SJCRH30 (cell line): ENCODE measurements around the gene C6orf163. TPM values are rescaled to one million over a fixed set of nuclear protein-coding genes. Genes with fewer than 3 reads are reported as not detected.

Source experiments
- DNase-seq, 2 experiments: peaks; one replicate each; pipeline ENCODE4 v3.0.0-alpha.2; 2015 to 2020
- H3K27ac ChIP-seq: fragments of 250-450 bp; sonication (Bioruptor Pico); 2 replicates; pipeline ENCODE4 v1.5.1; 2020; ENCODE audit warnings: mild to moderate bottlenecking, moderate library complexity
- H3K27me3 ChIP-seq: fragments of 250-450 bp; sonication (Bioruptor Pico); 2 replicates; pipeline ENCODE4 v1.5.1; 2020; ENCODE audit warnings: mild to moderate bottlenecking, moderate library complexity
- H3K36me3 ChIP-seq: fragments of 250-450 bp; sonication (Bioruptor Pico); 2 replicates; pipeline ENCODE4 v1.5.1; 2020; ENCODE audit warnings: mild to moderate bottlenecking, moderate library complexity
- H3K4me1 ChIP-seq: fragments of 250-450 bp; sonication (Bioruptor Pico); 2 replicates; pipeline ENCODE4 v1.5.1; 2020; ENCODE audit warnings: mild to moderate bottlenecking, moderate library complexity
- H3K4me3 ChIP-seq: fragments of 250-450 bp; sonication (Bioruptor Pico); 2 replicates; pipeline ENCODE4 v1.5.1; 2020; ENCODE audit warnings: mild to moderate bottlenecking, moderate library complexity
- H3K9me3 ChIP-seq: fragments of 250-450 bp; sonication (Bioruptor Pico); replicated peaks from 2 replicates; pipeline ENCODE4 v1.5.1; 2020; ENCODE audit warnings: mild to moderate bottlenecking, moderate library complexity
- total RNA-seq: library from RNA; depleted of rRNA; stranded (reverse); fragments of >200 nt; shearing (Covaris generic); gene quantifications from 2 replicates; pipeline ENCODE4 v1.2.3, GENCODE V29; 2014

The C6orf163 gene
- total RNA-seq, 1 experiment from 2014 or later = 2.2 TPM

GRCh38 chr6:87341158-87341557 is 3.5 kb upstream of the C6orf163 start:
- no peaks in the 10 kb centered on the region for H3K27me3 ChIP-seq
- H3K4me1 ChIP-seq = peaks cover 6% of the 10 kb centered on the region; the same call in 1 of the 2 replicates
- no peak for DNase-seq
- H3K9me3 ChIP-seq = no peaks in the 10 kb centered on the region
- no peaks in the 10 kb centered on the region for H3K36me3 ChIP-seq
- no peak overlapping the region for H3K4me3 ChIP-seq
- H3K27ac ChIP-seq = no peak overlapping the region

- Histone ChIP-seq H3K4me1 (peaks cover 6% of the 10 kb centered on the region; the same call in 1 of the 2 replicates), H3K27ac (no peak overlapping the region), H3K27me3 (no peaks in the 10 kb centered on the region), H3K36me3 (no peaks in the 10 kb centered on the region), H3K9me3 (no peaks in the 10 kb centered on the region), H3K4me3 (no peak overlapping the region)
- DNase-seq = no peak
Measured at GRCh38 chr6:87341899-87342298, 2.7 kb upstream of the C6orf163 start.

DNA sequence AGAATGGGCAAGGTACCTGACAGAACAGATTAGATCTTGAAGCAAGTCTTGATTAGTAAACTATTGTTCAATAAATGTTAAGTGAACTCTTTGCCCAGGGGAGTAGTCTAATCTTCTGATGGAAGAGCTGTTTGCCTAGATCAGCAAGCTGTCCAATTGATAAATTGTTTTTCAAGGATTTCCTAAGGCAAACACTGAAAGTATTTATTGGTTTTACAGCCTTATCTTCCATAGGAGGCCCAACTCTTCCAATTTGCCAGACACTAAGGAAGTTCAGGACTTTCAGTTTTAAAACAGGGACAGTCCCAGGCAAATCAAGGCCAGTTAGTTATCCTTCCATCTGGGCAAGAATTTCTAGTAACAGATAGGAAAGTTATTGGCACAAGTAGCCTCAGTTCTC is 1.8 kb upstream of the C6orf163 start:
- Histone ChIP-seq H3K4me3 (no peak overlapping the region), H3K27me3 (no peaks in the 10 kb centered on the region), H3K9me3 (no peaks in the 10 kb centered on the region; the same call in 1 of the 2 replicates), H3K4me1 (peaks cover 6% of the 10 kb centered on the region; the same call in 1 of the 2 replicates), H3K36me3 (no peaks in the 10 kb centered on the region), H3K27ac (no peak overlapping the region)
- no peak for DNase-seq

- H3K9me3 ChIP-seq = no peaks in the 10 kb centered on the region; the same call in 1 of the 2 replicates
- no peaks in the 10 kb centered on the region for H3K4me1 ChIP-seq
- H3K27ac ChIP-seq = no peak overlapping the region
- no peak for DNase-seq
- H3K4me3 ChIP-seq = no peak overlapping the region
- no peaks in the 10 kb centered on the region for H3K36me3 ChIP-seq
- H3K27me3 ChIP-seq = no peaks in the 10 kb centered on the region
Measured at GRCh38 chr6:87346700-87347099, 2.1 kb downstream of the C6orf163 start.

DNA sequence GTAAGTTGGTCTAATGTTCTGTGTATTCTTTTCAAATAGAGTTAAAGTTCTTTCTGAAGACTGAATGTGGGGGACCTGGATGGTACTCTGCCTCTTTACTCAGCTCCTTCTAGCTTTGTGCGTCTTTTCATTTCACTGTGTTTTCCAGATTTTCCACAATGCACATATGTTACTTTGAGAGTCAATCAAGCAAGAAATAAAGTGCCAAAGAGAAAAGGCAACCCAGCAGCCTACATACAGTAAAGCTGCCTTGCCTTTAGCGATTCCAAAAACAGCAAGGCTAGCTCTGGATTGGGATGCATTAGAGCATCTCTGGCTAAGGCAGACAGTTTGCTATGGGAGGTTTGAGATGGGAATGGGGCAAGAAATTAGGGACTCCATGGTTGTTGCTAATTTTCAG is 5.3 kb downstream of the C6orf163 start:
- Histone ChIP-seq H3K4me1 (no peaks in the 10 kb centered on the region), H3K27ac (no peak overlapping the region), H3K9me3 (no peaks in the 10 kb centered on the region; the same call in 1 of the 2 replicates), H3K36me3 (no peaks in the 10 kb centered on the region), H3K27me3 (no peaks in the 10 kb centered on the region), H3K4me3 (no peak overlapping the region)
- no peak for DNase-seq

DNA sequence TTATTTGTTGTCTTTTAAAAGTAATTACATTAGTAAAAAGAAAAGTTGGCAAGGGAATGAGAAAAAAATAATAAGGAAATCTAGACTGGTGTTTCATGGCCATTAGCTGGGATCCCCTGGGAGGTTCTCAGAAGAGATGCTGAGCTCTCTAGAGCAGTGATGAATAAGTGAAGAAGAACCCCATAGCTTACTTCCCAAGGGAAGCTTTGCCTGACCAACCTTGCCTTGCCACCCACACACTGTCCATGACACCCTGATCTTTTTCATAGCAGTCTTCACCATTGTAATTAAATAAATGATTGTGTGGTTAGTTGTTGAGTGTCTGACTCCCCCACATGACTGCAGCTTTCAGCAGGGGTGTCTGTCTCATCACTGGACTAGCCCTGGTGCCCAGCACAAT is 5.9 kb downstream of the C6orf163 start:
- no peak overlapping the region for H3K27ac ChIP-seq
- H3K4me1 ChIP-seq = no peaks in the 10 kb centered on the region
- DNase-seq = no peak
- H3K27me3 ChIP-seq = no peaks in the 10 kb centered on the region
- H3K9me3 ChIP-seq = no peaks in the 10 kb centered on the region; the same call in 1 of the 2 replicates
- H3K4me3 ChIP-seq = no peak overlapping the region
- H3K36me3 ChIP-seq = no peaks in the 10 kb centered on the region

DNA sequence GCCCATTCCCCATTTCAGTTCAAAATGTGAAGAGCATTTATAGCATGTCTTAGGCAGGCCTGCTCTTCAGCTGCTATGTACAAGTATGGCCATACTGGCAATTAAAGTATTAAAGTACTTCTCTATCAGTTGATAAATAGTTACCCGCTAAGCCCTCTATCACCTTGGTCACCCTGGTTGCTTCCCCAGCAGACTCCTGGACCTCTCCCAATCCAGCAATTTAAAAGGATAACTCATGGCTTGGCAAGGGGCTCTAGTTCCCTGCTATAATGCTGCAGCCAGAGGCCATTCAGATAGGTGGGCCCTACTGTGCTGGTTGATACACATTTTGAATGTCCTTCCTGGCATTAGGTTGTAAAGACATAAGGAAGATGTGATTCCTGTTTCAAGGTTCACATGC is 7.0 kb downstream of the C6orf163 start:
- Histone ChIP-seq H3K4me3 (no peak overlapping the region), H3K27ac (no peak overlapping the region), H3K27me3 (no peaks in the 10 kb centered on the region), H3K4me1 (no peaks in the 10 kb centered on the region), H3K36me3 (no peaks in the 10 kb centered on the region; the same call in 1 of the 2 replicates), H3K9me3 (no peaks in the 10 kb centered on the region; the same call in 1 of the 2 replicates)
- no peak for DNase-seq

DNA sequence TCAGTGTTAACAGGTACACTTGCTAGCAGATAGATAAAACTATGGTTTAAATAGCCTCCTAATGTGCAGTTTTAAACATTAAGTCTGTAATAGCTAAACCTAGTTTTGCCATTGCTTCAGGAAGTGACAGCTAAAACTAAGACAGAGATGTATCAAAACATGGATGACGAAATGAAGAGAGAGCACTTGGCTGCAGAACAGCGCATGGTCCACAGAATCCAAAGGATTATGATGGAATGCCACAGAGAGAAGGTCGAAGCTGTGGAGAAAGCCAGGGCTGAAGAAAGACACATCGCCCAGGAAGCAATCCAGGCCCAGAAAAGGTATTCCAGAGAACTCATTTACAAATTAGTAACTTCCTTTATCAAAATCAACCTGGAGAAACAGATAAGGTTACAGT is 11.6 kb downstream of the C6orf163 start:
- H3K36me3 ChIP-seq = no peaks in the 10 kb centered on the region; the same call in 1 of the 2 replicates
- no peak for DNase-seq
- H3K4me3 ChIP-seq = no peak overlapping the region
- no peaks in the 10 kb centered on the region for H3K27me3 ChIP-seq
- H3K9me3 ChIP-seq = no peaks in the 10 kb centered on the region
- no peak overlapping the region for H3K27ac ChIP-seq
- no peaks in the 10 kb centered on the region for H3K4me1 ChIP-seq

DNA sequence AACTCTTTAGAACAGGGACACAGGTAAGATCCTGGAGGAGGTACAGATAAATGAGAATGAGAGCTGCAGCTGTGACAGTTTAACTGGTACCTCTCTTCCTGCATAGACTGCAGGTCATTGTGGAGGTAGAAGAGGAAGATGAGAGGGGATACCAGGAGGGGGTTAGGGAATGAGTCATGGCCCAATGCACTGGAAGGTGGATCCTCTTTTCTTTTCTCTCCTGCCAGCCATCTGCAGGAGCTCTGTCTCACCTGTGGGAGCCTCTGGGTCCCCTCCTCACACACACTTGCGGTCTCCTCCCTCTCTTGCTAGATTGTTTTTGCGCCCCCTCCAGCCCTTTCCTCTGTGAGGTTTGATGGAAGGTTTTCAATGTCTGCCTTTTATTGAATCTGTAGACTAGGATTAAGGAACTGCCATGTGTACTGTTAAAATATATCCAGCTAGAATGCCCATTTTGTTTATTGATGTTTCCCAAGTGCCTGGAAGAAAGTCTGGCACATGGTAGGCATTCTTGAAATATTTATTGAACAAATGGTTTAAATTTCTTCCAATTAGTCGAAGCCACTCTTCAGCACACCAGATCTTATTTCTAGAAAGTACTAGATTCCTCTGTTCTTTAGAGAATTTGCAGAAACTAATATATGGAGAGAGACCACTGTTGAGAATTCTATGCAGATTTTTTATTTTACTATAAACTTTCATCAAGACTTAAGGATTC is 13.0 kb downstream of the C6orf163 start:
- Histone ChIP-seq H3K4me3 (no peak overlapping the region), H3K4me1 (no peaks in the 10 kb centered on the region), H3K9me3 (no peaks in the 10 kb centered on the region), H3K27ac (no peak overlapping the region), H3K27me3 (no peaks in the 10 kb centered on the region), H3K36me3 (no peaks in the 10 kb centered on the region; the same call in 1 of the 2 replicates)
- no peak for DNase-seq

GRCh38 chr6:87364602-87365252 is 20.1 kb downstream of the C6orf163 start:
- Histone ChIP-seq H3K27me3 (no peaks in the 10 kb centered on the region), H3K36me3 (no peaks in the 10 kb centered on the region), H3K9me3 (no peaks in the 10 kb centered on the region), H3K4me3 (no peak overlapping the region), H3K27ac (no peak overlapping the region), H3K4me1 (no peaks in the 10 kb centered on the region)
- no peak for DNase-seq

GRCh38 chr6:87366072-87366827 is 21.6 kb downstream of the C6orf163 start:
- no peak for DNase-seq
- H3K4me3 ChIP-seq = no peak overlapping the region
- H3K27ac ChIP-seq = no peak overlapping the region
- no peaks in the 10 kb centered on the region for H3K9me3 ChIP-seq
- no peaks in the 10 kb centered on the region for H3K4me1 ChIP-seq
- H3K27me3 ChIP-seq = no peaks in the 10 kb centered on the region
- H3K36me3 ChIP-seq = no peaks in the 10 kb centered on the region

DNA sequence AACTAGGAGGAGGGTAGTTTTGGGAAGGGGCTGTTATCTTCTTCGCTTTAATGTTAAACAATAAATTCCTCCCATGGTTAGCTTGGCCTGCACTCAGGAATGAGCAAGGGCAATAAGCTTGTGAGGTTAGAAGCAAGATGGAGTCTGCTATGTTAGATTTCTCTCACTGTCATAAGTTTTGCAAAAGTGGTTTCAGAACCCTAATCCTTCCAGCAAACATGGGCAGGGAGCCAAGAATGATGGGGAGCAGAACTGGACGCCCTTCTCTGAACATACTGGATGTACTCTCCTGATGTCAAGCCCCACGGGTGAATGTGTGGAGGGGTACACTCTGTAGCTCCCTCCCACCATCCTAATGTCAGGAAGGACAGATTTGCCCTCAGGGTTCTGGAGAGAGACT is 22.3 kb downstream of the C6orf163 start:
- H3K4me3 ChIP-seq = no peak overlapping the region
- DNase-seq = peak in 1 of 2 experiments; percentile 13
- H3K4me1 ChIP-seq = no peaks in the 10 kb centered on the region
- H3K9me3 ChIP-seq = no peaks in the 10 kb centered on the region
- no peaks in the 10 kb centered on the region for H3K27me3 ChIP-seq
- H3K27ac ChIP-seq = no peak overlapping the region
- no peaks in the 10 kb centered on the region for H3K36me3 ChIP-seq

- Histone ChIP-seq H3K4me3 (no peak overlapping the region), H3K36me3 (no peaks in the 10 kb centered on the region), H3K27me3 (no peaks in the 10 kb centered on the region), H3K9me3 (no peaks in the 10 kb centered on the region; the same call in 1 of the 2 replicates), H3K27ac (no peak overlapping the region), H3K4me1 (no peaks in the 10 kb centered on the region)
- no peak for DNase-seq
Measured at GRCh38 chr6:87373377-87373776, 28.8 kb downstream of the C6orf163 start.

DNA sequence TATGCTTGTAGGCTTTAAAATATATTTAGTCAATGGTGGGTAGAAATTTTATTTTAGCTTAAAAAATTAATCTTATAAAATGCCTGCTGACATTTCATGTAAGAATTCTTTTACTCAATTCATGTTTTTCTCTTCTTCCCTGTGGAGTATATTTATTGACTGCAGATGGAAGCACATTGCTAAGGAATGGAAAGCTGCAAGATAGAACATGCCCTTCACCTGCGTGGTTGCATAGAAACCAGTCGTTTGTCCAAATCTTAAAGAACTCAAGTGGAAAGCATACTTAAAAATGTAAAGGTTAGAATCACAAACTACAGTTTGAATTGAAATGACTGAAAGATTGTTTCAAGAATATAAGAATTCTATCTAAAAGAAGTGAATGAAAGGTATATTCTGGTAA is 30.7 kb downstream of the C6orf163 start:
- Histone ChIP-seq H3K4me3 (no peak overlapping the region), H3K27ac (no peak overlapping the region), H3K27me3 (no peaks in the 10 kb centered on the region), H3K36me3 (no peaks in the 10 kb centered on the region), H3K4me1 (no peaks in the 10 kb centered on the region), H3K9me3 (no peaks in the 10 kb centered on the region; the same call in 1 of the 2 replicates)
- DNase-seq = no peak

DNA sequence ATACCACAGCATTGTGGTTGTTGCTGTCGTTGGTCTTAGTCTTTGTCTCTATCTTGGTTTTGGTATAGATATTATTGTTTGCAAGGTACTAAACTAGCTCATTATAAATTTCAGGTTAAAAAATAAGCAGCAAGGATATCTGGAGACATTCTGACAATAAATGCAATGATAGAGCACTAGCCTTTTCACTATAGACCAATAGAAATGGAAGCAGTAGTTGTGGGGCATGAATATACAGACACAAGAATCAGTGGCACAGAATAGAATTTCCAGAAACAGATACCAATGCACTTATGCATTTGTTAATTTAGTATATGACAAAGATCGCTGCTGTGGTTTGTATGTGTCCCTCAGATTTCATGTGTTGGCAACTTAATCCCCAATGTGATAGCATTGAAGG is 32.0 kb downstream of the C6orf163 start:
- Histone ChIP-seq H3K4me1 (no peaks in the 10 kb centered on the region), H3K27me3 (no peaks in the 10 kb centered on the region), H3K4me3 (no peak overlapping the region), H3K27ac (no peak overlapping the region), H3K9me3 (no peaks in the 10 kb centered on the region; the same call in 1 of the 2 replicates), H3K36me3 (no peaks in the 10 kb centered on the region)
- no peak for DNase-seq
